LoVo (cell line): Measurements from ENCODE around the gene TMEM259.

Experiments
- DNase-seq: peaks from one replicate; pipeline ENCODE4 v3.0.0-alpha.2; 2016; ENCODE audit warnings: low spot score

The TMEM259 gene

GRCh38 chr19:1002600-1002999 is 18.3 kb downstream of the TMEM259 start:
- DNase-seq = no peak

- DNase-seq = peak; percentile 27
Observed at GRCh38 chr19:1001538-1002166, 19.3 kb downstream of the TMEM259 start.

GRCh38 chr19:1000591-1001537 is 20.1 kb downstream of the TMEM259 start:
- DNase-seq = no peak

GRCh38 chr19:1000095-1000494 is 20.8 kb downstream of the TMEM259 start, which contains the start of gene GRIN3B:
GRIN3B (plus strand) TSS chr19:1000419; CDS start chr19:1000438, 19 bp downstream.
- no peak for DNase-seq

DNA sequence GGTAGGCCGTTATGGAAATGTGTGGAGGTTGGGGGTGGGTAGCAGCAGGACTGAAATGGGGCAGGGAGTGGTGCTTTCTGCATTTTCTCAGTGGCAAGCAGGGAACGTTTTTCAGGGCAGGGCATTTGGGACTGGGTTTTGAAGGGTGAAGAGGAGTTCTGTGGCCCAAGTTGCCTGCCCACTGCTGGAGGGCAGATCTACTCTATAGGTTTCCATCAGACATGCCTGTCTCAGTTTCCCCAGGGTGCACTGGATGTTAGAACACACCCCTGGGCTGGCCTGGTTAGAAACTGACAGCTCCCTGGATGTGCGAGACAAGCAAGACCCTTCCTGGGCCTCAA is 21.6 kb downstream of the TMEM259 start:
- no peak for DNase-seq

GRCh38 chr19:998064-998463 is 22.9 kb downstream of the TMEM259 start:
- no peak for DNase-seq

- DNase-seq = no peak
Observed at GRCh38 chr19:996051-996838, 24.7 kb downstream of the TMEM259 start.

- DNase-seq = peak; percentile 33
Observed at GRCh38 chr19:995051-995827, 25.7 kb downstream of the TMEM259 start.

DNA sequence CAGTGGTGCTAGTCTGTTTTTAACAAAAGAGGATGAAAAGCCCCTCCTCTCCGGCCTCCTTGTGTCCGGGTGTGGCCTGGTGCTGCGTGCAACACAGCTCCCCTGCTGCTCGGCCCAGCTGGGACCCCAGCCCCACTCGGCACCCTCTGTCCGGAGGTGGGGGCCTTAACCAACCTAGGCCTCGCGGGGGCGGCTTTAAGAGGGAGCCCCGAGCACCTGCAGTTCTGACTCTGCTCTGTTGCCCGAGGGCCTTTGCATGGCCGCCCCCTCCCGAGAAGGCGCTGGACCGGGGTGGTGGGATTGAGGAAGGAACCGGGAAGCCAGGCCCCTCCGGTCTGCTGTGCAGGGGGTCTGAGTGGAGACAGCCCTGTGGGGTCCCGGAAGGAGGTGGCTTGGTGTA is 26.4 kb downstream of the TMEM259 start:
- no peak for DNase-seq

- no peak for DNase-seq
Observed at GRCh38 chr19:993831-994393, 27.0 kb downstream of the TMEM259 start.

DNA sequence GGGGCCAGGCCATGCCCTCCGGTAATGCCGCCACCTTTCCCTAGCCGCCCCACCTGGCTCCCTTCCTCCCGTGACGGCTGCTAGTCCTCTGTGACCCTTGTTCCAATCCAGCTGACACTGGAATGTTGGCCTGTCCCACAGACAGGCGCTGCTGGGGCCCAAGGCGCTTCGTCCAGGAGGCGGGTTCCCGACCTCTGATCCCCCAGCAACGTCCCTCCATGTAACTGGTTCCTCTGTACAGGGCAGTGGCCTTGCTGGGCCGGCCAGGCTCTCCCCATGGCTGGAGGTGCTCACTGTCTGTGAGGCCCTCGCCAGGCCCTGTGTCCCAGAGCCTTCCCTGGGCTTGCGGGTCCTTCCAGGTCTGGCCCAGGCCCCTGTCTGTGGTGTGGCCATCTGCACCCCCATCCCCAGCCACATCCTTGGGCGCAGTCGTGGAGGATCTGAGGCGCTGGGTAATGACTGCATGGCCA is 27.5 kb downstream of the TMEM259 start:
- DNase-seq = no peak

- DNase-seq = no peak
Observed at GRCh38 chr19:992670-993055, 28.3 kb downstream of the TMEM259 start.

DNA sequence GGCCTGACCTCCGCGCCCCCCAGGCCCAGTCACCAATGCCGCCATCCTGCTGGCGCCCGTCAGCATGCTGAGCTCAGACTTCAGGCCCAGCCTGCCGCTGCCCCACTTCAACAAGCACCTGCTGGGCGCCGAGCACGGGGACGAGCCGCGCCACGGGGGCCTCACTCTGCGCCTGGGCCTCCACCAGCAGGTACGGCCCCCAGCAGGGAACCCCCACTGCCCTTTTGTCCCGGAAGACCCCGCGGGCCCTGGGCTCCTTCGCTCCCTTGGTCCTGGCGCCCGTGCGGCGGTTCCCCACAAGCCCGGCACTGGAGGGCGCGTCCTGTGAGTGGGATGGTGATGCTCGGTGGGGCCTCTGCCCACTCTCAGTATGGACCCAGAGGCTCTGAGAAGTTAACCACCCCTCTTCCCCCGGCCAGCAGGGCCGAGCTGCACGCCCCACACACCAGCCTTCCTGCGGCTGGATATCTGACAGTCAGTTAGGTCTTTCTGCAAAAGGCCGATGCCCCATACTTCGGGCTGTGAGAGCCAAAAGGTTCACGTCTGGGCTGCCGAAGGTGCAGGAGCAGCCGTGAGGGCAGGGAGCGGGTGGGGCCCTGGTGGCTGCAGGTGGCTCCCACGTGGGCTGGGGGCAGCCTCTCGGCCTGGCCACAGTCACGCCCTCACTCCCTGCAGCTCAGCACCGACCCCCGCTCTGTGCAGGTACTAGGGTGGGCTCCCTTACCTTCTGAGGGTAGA is 28.8 kb downstream of the TMEM259 start:
- no peak for DNase-seq

DNA sequence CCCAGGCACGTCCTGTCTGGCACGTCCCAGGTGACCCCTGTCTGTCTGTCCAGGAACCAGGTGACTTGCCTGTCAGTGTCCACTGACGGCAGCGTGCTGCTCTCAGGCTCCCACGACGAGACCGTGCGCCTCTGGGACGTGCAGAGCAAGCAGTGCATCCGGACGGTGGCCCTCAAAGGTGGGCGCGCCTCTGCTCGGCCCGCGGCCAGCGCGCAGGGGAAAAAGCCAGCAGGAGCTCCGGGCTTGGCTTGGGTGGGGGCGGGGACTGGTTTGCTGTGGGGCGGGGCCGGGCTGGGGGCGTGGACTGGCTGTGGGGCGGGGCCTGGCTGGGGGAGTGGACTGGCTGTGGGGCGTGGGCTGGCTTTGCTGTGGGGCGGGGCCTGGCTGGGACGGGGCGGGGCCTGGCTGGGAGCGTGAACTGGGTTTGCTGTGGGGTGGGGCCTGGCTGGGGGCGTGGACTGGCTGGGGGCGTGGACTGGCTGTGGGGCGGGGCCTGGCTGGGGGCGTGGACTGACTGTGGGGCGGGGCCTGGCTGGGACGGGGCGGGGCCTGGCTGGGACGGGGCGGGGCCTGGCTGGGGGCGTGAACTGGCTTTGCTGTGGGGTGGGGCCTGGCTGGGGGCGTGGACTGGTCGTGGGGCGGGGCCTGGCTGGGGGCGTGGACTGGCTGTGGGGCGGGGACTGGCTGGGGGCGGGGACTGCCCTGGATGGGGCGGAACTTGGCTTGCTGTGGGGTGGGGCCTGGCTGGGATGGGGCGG is 29.6 kb downstream of the TMEM259 start:
- DNase-seq = no peak

DNA sequence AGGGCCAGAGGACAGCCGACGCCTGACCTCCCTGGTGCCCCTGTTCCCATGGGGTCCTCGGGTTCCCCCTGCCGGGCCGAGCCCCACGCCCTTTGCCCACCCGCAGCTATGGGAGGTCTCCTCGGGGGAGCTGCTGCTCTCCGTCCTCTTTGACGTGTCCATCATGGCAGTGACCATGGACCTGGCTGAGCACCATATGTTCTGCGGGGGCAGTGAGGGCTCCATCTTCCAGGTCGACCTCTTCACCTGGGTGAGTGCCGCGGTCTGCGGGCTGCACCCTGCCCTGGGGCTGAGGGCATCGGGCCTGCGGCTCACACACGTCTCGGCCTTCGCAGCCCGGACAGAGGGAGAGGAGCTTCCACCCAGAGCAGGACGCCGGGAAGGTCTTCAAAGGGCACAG is 30.2 kb downstream of the TMEM259 start:
- DNase-seq = no peak

DNA sequence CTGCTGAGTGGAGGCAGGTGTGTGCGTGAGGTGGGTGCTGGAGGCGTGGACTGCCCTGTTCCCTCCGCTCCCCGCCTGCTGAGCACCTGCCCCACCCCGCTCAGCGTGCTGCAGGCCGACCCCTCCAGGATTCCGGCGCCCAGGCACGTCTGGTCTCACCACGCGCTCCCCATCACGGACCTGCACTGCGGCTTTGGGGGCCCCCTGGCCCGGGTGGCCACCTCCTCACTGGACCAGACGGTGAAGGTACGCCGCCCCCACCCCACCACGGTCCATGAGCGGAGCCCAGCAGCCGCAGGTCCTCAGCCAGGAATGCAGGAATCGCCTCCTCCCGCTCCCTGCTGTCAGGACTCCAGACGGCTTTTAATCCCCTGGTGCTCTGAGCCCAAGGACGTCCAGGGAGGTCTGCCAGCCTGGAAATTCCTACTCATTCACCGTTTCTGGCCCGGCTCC is 30.8 kb downstream of the TMEM259 start:
- no peak for DNase-seq

GRCh38 chr19:989381-990081 is 31.4 kb downstream of the TMEM259 start:
- no peak for DNase-seq

DNA sequence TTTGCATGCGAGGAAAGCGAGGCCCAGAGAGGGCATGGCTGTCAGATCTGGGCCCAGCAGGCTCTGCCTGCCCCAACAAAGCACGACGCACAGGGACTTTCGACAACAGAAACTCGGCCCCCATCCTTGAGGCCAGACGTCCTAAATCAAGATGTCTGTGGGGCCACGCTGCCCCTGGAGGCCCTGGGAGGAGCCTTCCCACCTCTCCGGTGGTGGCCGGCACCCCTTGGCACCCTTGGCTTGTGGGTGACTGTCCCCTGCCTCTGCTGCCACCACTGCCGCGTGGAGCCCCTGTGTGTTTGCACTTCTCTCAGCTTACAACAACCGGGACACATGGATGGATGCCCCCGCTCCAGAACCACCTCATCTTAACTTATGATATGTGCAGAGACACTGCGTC is 32.4 kb downstream of the TMEM259 start:
- DNase-seq = no peak

DNA sequence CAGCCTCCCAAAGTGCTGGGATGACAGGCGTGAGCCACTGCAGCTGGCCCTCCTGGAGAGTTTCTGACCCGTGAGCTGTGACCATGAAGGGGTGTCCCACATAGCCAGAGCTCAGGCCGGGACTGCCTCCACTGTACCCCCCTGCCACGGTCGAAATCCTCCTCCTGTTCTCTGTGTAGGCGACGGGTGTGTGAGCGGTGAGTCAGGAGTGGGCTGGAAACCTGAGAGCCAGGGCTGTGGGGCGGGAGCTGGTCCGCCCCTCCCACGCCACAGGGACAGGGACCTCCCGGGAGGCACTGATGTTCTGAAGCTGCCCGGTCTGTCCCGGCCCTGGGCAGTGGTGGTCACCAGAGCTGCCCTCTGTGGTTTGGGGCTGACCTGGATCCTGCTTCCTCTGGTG is 32.8 kb downstream of the TMEM259 start:
- DNase-seq = no peak
